ENCODE data around the gene APBA2.

DNA sequence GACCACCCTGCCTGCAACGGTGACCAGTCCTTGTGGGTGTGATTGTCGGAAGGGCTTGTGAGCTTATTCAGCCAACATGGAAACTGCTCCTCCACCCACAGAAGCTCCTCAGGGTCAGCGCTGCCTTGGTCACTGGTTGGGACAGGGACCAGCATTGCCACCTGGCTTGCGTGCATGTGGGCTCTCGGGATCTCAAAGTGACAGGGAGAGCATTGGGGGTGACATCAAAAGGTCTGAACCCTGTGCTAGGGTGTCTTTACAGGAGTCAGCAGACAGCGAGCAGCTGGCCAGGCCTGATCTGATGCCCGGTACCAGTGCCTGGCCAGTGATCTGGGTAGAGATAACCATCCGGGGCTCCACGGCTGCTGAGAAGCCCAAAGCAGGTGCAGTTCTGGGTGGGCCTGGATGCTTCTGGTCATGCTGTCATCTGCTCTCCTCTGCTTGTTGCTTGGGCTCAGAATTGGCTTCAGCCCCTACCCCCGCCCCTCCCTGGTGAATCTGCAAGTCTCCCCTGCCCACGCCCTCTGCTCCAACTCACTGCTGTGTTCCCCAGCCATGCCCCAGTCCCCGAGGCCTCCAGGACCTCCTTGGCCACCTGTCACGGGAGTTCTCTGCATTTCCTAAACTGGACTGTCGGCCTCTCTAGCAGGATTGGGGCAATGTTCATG lies 249.0 kb downstream of the APBA2 start:
- TF ChIP-seq CEBPB (IDR thresholded peaks at IDR 0.05; ENCODE audit: low read depth, low read length) (no peak), SMC3 (IDR thresholded peaks at IDR 0.05; ENCODE audit: low read depth, low read length) (no peak), RAD21 (IDR thresholded peaks at IDR 0.05; ENCODE audit: low read length) (no peak), BHLHE40 (IDR thresholded peaks at IDR 0.05; ENCODE audit: low read depth, low read length) (no peak), POLR2A (IDR thresholded peaks at IDR 0.05; ENCODE audit: low read depth, low read length) (no peak), RFX5 (IDR thresholded peaks at IDR 0.05; ENCODE audit: low read depth, low read length) (no peak)
- TF ChIP-seq, protein P1, sequence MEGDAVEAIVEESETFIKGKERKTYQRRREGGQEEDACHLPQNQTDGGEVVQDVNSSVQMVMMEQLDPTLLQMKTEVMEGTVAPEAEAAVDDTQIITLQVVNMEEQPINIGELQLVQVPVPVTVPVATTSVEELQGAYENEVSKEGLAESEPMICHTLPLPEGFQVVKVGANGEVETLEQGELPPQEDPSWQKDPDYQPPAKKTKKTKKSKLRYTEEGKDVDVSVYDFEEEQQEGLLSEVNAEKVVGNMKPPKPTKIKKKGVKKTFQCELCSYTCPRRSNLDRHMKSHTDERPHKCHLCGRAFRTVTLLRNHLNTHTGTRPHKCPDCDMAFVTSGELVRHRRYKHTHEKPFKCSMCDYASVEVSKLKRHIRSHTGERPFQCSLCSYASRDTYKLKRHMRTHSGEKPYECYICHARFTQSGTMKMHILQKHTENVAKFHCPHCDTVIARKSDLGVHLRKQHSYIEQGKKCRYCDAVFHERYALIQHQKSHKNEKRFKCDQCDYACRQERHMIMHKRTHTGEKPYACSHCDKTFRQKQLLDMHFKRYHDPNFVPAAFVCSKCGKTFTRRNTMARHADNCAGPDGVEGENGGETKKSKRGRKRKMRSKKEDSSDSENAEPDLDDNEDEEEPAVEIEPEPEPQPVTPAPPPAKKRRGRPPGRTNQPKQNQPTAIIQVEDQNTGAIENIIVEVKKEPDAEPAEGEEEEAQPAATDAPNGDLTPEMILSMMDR (conservative IDR thresholded peaks at IDR 0.05; ENCODE audit: low read depth, low read length) = no peak
